Kidney (tissue), 14 donors: ENCODE data around the gene FAM120B. TPM values are rescaled to one million over a fixed set of nuclear protein-coding genes. Genes with fewer than 3 reads are reported as not detected.

ENCODE experiments used
- DNase-seq, 5 donors: peaks; one replicate each; pipeline ENCODE4 v3.0.0-alpha.2; 2013 to 2020
- FAIRE-seq: peaks from 2 replicates; lab custom pipeline; 2012; peaks lifted over from hg19 to GRCh38; lab: Jason Lieb, UNC
- H3K27ac ChIP-seq, 2 donors: one replicate each; pipeline ENCODE4 v1.7.0; 2013; ENCODE audit warnings: low read depth in 2 of 2, low read length in 2 of 2, inconsistent platforms in 1 of 2
- H3K27me3 ChIP-seq: one replicate; pipeline ENCODE4 v1.7.1; 2013; ENCODE audit warnings: low read length, inconsistent platforms; ENCODE audit not compliant: control insufficient read depth, insufficient read depth
- H3K36me3 ChIP-seq, 3 donors: one replicate each; pipeline versions ENCODE4 v1.7.0 to v1.7.1; 2013; ENCODE audit warnings: low read length in 3 of 3, control low read depth in 1 of 3, inconsistent platforms in 1 of 3; ENCODE audit not compliant: insufficient read depth in 3 of 3, control insufficient read depth in 2 of 3
- H3K4me1 ChIP-seq, 3 donors: one replicate each; pipeline versions ENCODE4 v1.7.0 to v1.7.1; 2013; ENCODE audit warnings: low read length in 3 of 3, inconsistent platforms in 1 of 3, low read depth in 1 of 3; ENCODE audit not compliant: control insufficient read depth in 2 of 3, insufficient read depth in 2 of 3
- H3K4me3 ChIP-seq, 3 donors: one replicate each; pipeline versions ENCODE4 v1.7.0 to v1.8.1; 2013; ENCODE audit warnings: low read length in 3 of 3, control low read depth in 1 of 3, inconsistent platforms in 1 of 3
- H3K9ac ChIP-seq, 3 donors: one replicate each; pipeline versions ENCODE4 v1.7.0 to v1.7.1; 2013; ENCODE audit warnings: low read length in 3 of 3, control low read depth in 1 of 3, inconsistent platforms in 1 of 3
- H3K9me3 ChIP-seq, 3 donors: one replicate each; pipeline versions ENCODE4 v1.7.0 to v1.7.1; 2013; ENCODE audit warnings: low read length in 3 of 3, control low read depth in 1 of 3, inconsistent platforms in 1 of 3; ENCODE audit not compliant: control insufficient read depth in 2 of 3, insufficient read depth in 1 of 3
- CTCF ChIP-seq: IDR thresholded peaks from 3 replicates; pipeline ENCODE4 v1.5.1; 2012; ENCODE audit warnings: mild to moderate bottlenecking, moderate library complexity, borderline replicate concordance; ENCODE audit not compliant: insufficient read depth; ENCODE audit errors: extremely low read depth
- intact Hi-C: fragments of 100-400 bp; cut with DNase I; formaldehyde crosslinking; loops from one replicate; pipeline ENCODE4 v1.11.1; 2022
- polyA plus RNA-seq: library from polyadenylated mRNA; stranded (reverse); fragments of 350-450 nt; fragmentation: Illumina TruSeq; extraction: RNeasy Lipid Tissue Mini Kit (QIAGEN cat#74804); gene quantifications from one replicate; pipeline ENCODE4 v1.2.3, GENCODE V29; 2014; ENCODE audit warnings: low read depth, low replicate concordance; ENCODE audit not compliant: insufficient read depth
- total RNA-seq: library from RNA; stranded (reverse); fragmentation: NEBNext Ultra II Directional; extraction: Animal tissue kit (Norgen Biotek cat#: 25700); gene quantifications from one replicate; pipeline ENCODE4 v1.2.1, GENCODE V29; 2021
- donor health status: control.
- donor health status: control.
- donor health status: control.
- donor health status: control.
- donor health status: control.
- donor health status: DM: yes; HTN: yes; CAD: no.
- donor health status: Normal renal cell carcinoma (clear cell type).

The FAM120B gene
- total and polyA plus RNA-seq, 2 donors from 2014 or later: 16.5 to 34.8 TPM

- intact Hi-C loops: no loop called here
- H3K4me1 ChIP-seq: peaks cover 0 to 4% (median 0%) of the 10 kb centered on the region in 3 donors
- no peak overlapping the region for H3K27ac ChIP-seq
- peaks cover 0 to 5% (median 4%) of the 10 kb centered on the region in 3 donors for H3K36me3 ChIP-seq
- TF ChIP-seq CTCF: no peak
- DNase-seq (no peak), FAIRE-seq (no peak)
- no peak overlapping the region for H3K4me3 ChIP-seq
- H3K9me3 ChIP-seq: no peaks in the 10 kb centered on the region
- H3K9ac ChIP-seq: no peak overlapping the region
- no peaks in the 10 kb centered on the region for H3K27me3 ChIP-seq
Measured at GRCh38 chr6:170374571-170375444, 68.2 kb downstream of the FAM120B start.

GRCh38 chr6:170375661-170376060 is 69.1 kb downstream of the FAM120B start:
- FAIRE-seq: no peak
- DNase-seq: no peak
- intact Hi-C loops: no loop called here

GRCh38 chr6:170376386-170377043 is 70.0 kb downstream of the FAM120B start:
- no peak overlapping the region for H3K27ac ChIP-seq
- H3K4me1 ChIP-seq: peaks cover 0 to 4% (median 0%) of the 10 kb centered on the region in 3 donors
- intact Hi-C loops: no loop called here
- no peak for FAIRE-seq
- peaks cover 0 to 3% (median 0%) of the 10 kb centered on the region in 3 donors for H3K36me3 ChIP-seq
- DNase-seq: peak in 1 of 5 donors; percentile 6
- H3K27me3 ChIP-seq: no peaks in the 10 kb centered on the region
- H3K4me3 ChIP-seq: no peak overlapping the region
- no peaks in the 10 kb centered on the region for H3K9me3 ChIP-seq
- TF ChIP-seq CTCF: no peak
- H3K9ac ChIP-seq: no peak overlapping the region

More at GRCh38 chr6:170375661-170376060, 69.1 kb downstream of the FAM120B start:
- Histone ChIP-seq H3K27me3 (no peaks in the 10 kb centered on the region), H3K4me3 (no peak overlapping the region), H3K27ac (no peak overlapping the region), H3K9me3 (no peaks in the 10 kb centered on the region), H3K4me1 (peaks cover 0 to 4% (median 0%) of the 10 kb centered on the region in 3 donors), H3K36me3 (peaks cover 0 to 4% (median 4%) of the 10 kb centered on the region in 3 donors), H3K9ac (no peak overlapping the region)
- TF ChIP-seq CTCF: no peak
